ENCODE results near the gene STIM2. TPM values are rescaled to one million over a fixed set of nuclear protein-coding genes. Genes with fewer than 3 reads are reported as not detected.

Gene STIM2
- total and polyA plus RNA-seq, 9 of the 15 experiments (the other 6 are each of a cell fraction or from before 2014, with no cell fraction given): 7.2 to 26.8 (median 15.4) TPM

GRCh38 chr4:27010334-27010940 is 149.8 kb downstream of the STIM2 start:
- Histone ChIP-seq H3K4me1 (replicated peaks in 1 of 2; ENCODE audit: control insufficient read depth in 2 of 2, insufficient read depth in 2 of 2, low read length in 2 of 2) (no peaks in the 10 kb centered on the region), H3K9me3 (replicated peaks; ENCODE audit: control insufficient read depth, insufficient read depth, low read depth, low read length) (no peaks in the 10 kb centered on the region), H3K9ac (ENCODE audit: insufficient read depth in 1 of 2, low read depth in 2 of 2, low read length in 2 of 2) (no peak overlapping the region), H2AFZ (ENCODE audit: low read depth, low read length) (no peak overlapping the region), H3K36me3 (ENCODE audit: control insufficient read depth, insufficient read depth, low read length) (peaks cover 10% of the 10 kb centered on the region; the same call in 2 of the 3 replicates), H4K20me1 (replicated peaks; ENCODE audit: control insufficient read depth, insufficient read depth, low read length) (no peaks in the 10 kb centered on the region), H3K79me2 (ENCODE audit: control insufficient read depth, insufficient read depth, low read length) (no peaks in the 10 kb centered on the region), H3K9me1 (ENCODE audit: control insufficient read depth, insufficient read depth, low read length) (no peaks in the 10 kb centered on the region), H3K27me3 (ENCODE audit: control insufficient read depth in 2 of 2, insufficient read depth in 2 of 2, low read length in 2 of 2) (no peaks in the 10 kb centered on the region), H3K4me2 (ENCODE audit: insufficient read depth, low read length) (no peak overlapping the region), H3K4me3 (no peak overlapping the region), H3K27ac (ENCODE audit: extremely low read depth, low read depth, low read length) (no peak overlapping the region)
- no TSS peak for BruUV-seq (replicated peaks)
- FAIRE-seq (peak; percentile 70), ATAC-seq (peak; percentile 88), DNase-seq (ENCODE audit: extremely low read depth in 1 of 4, low spot score in 3 of 4) (peak; percentile 29 to 64 (median 44))
- in situ Hi-C loops (cut with MboI): loop anchor here (10.0 kb wide), 1 partner anchor 556 kb away; no protein-coding TSS in a partner anchor
- 32% methylated on average over 6 of the region's 6 CpGs for WGBS (ENCODE audit: insufficient coverage, low coverage, missing lambda C conversion rate)
- POLR2A ChIA-PET: interaction anchor here (0.7 to 1.1 kb wide), 3 partner anchors 11 to 147 kb away, joined by 3 read pairs; no protein-coding TSS in a partner anchor
- CTCF ChIA-PET (ENCODE audit: low intra/inter-chr PET ratio): interaction anchor here (0.7 to 1.7 kb wide), 3 partner anchors 219 to 552 kb away, joined by 3 to 5 read pairs (median 5); no protein-coding TSS in a partner anchor
- intact Hi-C loops (cut with micrococcal nuclease): loop anchor here (2.0 to 10.0 kb wide), 6 partner anchors 150 to 796 kb away; partner anchors contain the start of genes RBPJ and STIM2
- TF ChIP-seq ZNF695 (CRISPR knock-in tag; IDR thresholded peaks at IDR 0.05) (no peak), TAL1 (IDR thresholded peaks at IDR 0.05) (no peak), ZBTB26 (CRISPR knock-in tag; IDR thresholded peaks at IDR 0.05) (no peak), KDM1A (IDR thresholded peaks at IDR 0.05) (peak; percentile 28 to 49; a peak in 1 of 4 replicates), RREB1 (CRISPR knock-in tag; IDR thresholded peaks at IDR 0.05) (no peak), SIN3A (IDR thresholded peaks at IDR 0.05; ENCODE audit: borderline replicate concordance in 2 of 2, control insufficient read depth in 1 of 2, low read depth in 2 of 2, low read length in 2 of 2) (no peak), SMC3 (conservative IDR thresholded peaks at IDR 0.05; ENCODE audit: insufficient read depth, low read depth, low read length) (peak; percentile 61; the same call in 1 of the 2 replicates), TCF7L2 (IDR thresholded peaks at IDR 0.05; ENCODE audit: low read depth, low read length) (no peak), ZSCAN29 (IDR thresholded peaks at IDR 0.05) (no peak), PTBP1 (IDR thresholded peaks at IDR 0.05; ENCODE audit: low read depth, low read length) (no peak), ZNF174 (CRISPR knock-in tag; IDR thresholded peaks at IDR 0.05) (no peak), GABPB1 (CRISPR knock-in tag; IDR thresholded peaks at IDR 0.05) (no peak), OTX1 (CRISPR knock-in tag; IDR thresholded peaks at IDR 0.05) (no peak), CC2D1A (IDR thresholded peaks at IDR 0.05) (0 out of 2 replicates have a peak, but pooled peaks have one; percentile 17), GATA2 (CRISPR knock-in tag; IDR thresholded peaks at IDR 0.05) (no peak), MEIS2 (IDR thresholded peaks at IDR 0.05; ENCODE audit: partially characterized antibody) (peak; percentile 75), ZFPM2 (CRISPR knock-in tag; IDR thresholded peaks at IDR 0.05) (no peak)

Data from K562 (cell line).